Measurements from ENCODE around the gene CAMKK1. TPM values are rescaled to one million over a fixed set of nuclear protein-coding genes. Genes with fewer than 3 reads are reported as not detected.

The CAMKK1 gene
- total and polyA plus RNA-seq, 9 donors = 2.8 to 15.1 (median 7.1) TPM

DNA sequence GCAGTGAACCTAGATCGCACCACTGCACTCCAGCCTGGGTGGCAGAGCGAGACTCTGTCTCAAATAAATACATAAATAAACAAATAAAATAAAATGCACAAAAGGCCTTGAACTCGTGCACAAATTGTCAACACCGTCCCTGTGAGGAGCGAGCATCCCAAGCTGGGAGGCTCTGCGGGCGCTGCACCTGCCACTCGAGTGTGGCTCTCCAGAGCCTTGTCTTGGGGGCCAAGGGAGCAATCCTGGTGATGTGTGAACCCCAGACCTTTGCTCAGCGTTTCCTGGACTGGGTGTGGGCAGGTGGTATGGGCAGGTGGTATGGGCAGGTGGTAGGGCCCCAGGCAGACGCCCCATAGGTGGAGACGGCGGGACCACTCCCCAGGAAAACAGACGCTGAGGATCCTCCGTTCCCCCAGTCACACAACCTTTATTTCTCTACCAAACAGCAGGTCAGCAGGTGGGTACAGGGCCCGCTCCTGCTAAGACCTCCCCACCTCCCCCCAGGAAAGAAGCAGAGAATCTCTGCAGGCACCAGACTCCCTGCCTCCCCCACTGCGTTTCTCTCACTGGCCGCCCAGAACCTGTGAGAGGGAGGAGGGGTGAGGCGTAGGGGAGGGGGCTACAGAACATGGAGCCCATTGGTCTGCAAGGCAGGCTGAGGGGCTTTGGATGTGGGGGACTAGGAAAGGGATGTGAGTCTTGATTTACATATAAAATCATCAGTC, 30.8 kb upstream of the CAMKK1 start:
- WGBS, 3 donors = 88 to 89% (median 89%) methylated on average over 18 of the region's 18 CpGs
- intact Hi-C loops (cut with DNase I) = no loop called here
- Histone ChIP-seq H3K4me3 (no peak overlapping the region), H3K27ac (no peak overlapping the region), H3K36me3 (no peaks in the 10 kb centered on the region), H3K27me3 (no peaks in the 10 kb centered on the region), H3K4me1 (ENCODE audit: insufficient read depth) (peaks cover 5% of the 10 kb centered on the region), H3K9me3 (no peaks in the 10 kb centered on the region)
- DNase-seq = no peak
- TF ChIP-seq, protein P1, sequence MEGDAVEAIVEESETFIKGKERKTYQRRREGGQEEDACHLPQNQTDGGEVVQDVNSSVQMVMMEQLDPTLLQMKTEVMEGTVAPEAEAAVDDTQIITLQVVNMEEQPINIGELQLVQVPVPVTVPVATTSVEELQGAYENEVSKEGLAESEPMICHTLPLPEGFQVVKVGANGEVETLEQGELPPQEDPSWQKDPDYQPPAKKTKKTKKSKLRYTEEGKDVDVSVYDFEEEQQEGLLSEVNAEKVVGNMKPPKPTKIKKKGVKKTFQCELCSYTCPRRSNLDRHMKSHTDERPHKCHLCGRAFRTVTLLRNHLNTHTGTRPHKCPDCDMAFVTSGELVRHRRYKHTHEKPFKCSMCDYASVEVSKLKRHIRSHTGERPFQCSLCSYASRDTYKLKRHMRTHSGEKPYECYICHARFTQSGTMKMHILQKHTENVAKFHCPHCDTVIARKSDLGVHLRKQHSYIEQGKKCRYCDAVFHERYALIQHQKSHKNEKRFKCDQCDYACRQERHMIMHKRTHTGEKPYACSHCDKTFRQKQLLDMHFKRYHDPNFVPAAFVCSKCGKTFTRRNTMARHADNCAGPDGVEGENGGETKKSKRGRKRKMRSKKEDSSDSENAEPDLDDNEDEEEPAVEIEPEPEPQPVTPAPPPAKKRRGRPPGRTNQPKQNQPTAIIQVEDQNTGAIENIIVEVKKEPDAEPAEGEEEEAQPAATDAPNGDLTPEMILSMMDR (IDR thresholded peaks at IDR 0.05) = no peak
- TF ChIP-seq EP300 (IDR thresholded peaks at IDR 0.05) (no peak), POLR2A (IDR thresholded peaks at IDR 0.05) (no peak)

- intact Hi-C loops (cut with DNase I) = no loop called here
Measured at GRCh38 chr17:3922765-3923164, 29.9 kb upstream of the CAMKK1 start.

GRCh38 chr17:3921502-3922319, 28.9 kb upstream of the CAMKK1 start:
- Histone ChIP-seq H3K9me3 (no peaks in the 10 kb centered on the region), H3K36me3 (no peaks in the 10 kb centered on the region), H3K27ac (no peak overlapping the region), H3K27me3 (no peaks in the 10 kb centered on the region), H3K4me1 (ENCODE audit: insufficient read depth) (peaks cover 14% of the 10 kb centered on the region), H3K4me3 (no peak overlapping the region)
- WGBS, 3 donors = 82 to 89% (median 86%) methylated on average over 26 to 27 of the region's 27 CpGs
- no peak for TF ChIP-seq EP300 (IDR thresholded peaks at IDR 0.05)
- TF ChIP-seq POLR2A (IDR thresholded peaks at IDR 0.05) = no peak
- TF ChIP-seq, protein P1 (IDR thresholded peaks at IDR 0.05) = no peak
- intact Hi-C loops (cut with DNase I) = no loop called here
- no peak for DNase-seq

More at GRCh38 chr17:3922765-3923164, 29.9 kb upstream of the CAMKK1 start:
- no peak for DNase-seq
- 94 to 97% (median 95%) methylated on average over 7 of the region's 7 CpGs for WGBS, 3 donors
- Histone ChIP-seq H3K27ac (no peak overlapping the region), H3K27me3 (no peaks in the 10 kb centered on the region), H3K36me3 (no peaks in the 10 kb centered on the region), H3K4me1 (ENCODE audit: insufficient read depth) (peaks cover 5% of the 10 kb centered on the region), H3K9me3 (no peaks in the 10 kb centered on the region), H3K4me3 (no peak overlapping the region)
- TF ChIP-seq, protein P1 (IDR thresholded peaks at IDR 0.05) = no peak
- TF ChIP-seq POLR2A (IDR thresholded peaks at IDR 0.05) = no peak
- TF ChIP-seq EP300 (IDR thresholded peaks at IDR 0.05) = no peak

DNA sequence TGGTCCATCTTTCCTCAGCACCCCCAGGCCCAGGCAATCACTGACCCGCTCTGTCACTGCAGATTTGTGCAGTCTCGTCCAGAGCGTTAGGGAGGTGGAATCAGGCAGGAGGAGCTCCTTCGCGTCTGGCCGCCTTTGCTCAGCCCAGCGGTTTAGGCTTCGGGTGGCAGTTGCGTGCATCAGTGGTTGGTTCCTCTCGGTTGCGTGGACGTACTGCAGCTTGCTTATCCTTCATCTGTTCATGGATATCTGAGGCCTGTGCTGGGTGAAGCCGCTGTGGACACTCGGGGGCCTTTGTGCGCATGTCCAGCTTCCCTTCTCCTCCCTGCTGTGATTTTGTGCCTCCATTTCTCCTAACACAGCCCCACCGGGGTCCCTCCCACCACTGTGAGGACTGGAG, 28.2 kb upstream of the CAMKK1 start:
- DNase-seq = no peak
- no peaks in the 10 kb centered on the region for H3K9me3 ChIP-seq
- no peaks in the 10 kb centered on the region for H3K27me3 ChIP-seq
- intact Hi-C loops (cut with DNase I) = no loop called here
- H3K36me3 ChIP-seq = no peaks in the 10 kb centered on the region
- WGBS, 3 donors = 91 to 94% (median 94%) methylated on average over 16 of the region's 16 CpGs
- H3K4me1 ChIP-seq (ENCODE audit: insufficient read depth) = peaks cover 16% of the 10 kb centered on the region
- H3K4me3 ChIP-seq = no peak overlapping the region
- no peak overlapping the region for H3K27ac ChIP-seq
- TF ChIP-seq, protein P1 (IDR thresholded peaks at IDR 0.05) = no peak
- TF ChIP-seq EP300 (IDR thresholded peaks at IDR 0.05) = no peak
- TF ChIP-seq POLR2A (IDR thresholded peaks at IDR 0.05) = no peak

Measured in ovary (tissue), 9 donors.